ENCODE data around the gene BCL2A1.
"Not testable (repeated sequence)": the region's sequence is repeated elsewhere in the genome, so short reads cannot be mapped to it uniquely, and the experiment has no call there.

Gene BCL2A1

DNA sequence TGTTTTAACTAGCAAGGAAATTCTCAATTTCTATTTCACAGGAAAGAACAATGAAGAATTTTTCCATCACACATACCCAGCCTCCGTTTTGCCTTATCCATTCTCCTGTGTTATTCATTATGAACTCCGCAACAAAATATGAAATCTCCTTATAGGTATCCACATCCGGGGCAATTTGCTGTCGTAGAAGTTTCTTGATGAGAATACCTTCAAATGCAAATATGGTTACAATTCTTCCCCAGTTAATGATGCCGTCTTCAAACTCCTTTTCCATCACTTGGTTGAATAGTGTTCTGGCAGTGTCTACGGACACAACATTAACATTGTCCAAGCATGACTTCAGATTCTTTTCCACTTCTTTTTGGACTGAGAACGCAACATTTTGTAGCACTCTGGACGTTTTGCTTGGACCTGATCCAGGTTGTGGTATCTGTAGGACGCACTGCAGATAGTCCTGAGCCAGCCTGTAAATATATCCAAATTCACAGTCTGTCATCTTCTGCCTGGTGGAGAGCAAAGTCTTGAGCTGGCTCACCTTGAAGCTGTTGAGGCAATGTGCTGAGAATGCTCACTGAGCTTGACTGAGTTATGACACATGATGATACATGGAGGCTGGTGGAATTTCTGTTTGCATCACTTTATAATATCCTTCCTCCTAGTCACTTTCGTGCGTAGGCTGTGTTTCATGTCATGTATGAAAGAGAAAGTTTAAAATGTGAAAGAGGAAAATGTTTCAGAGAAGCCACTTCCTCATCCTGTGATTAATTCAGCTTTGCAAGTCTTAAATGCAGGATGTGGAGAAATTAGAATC, at the start of gene BCL2A1:
TSS of gene BCL2A1 (minus strand) at position 573 of the 811 bp plus-strand sequence. CDS start at position 496, 77 bp downstream.
- peak; percentile 16 for DNase-seq (ENCODE audit: low spot score)

DNA sequence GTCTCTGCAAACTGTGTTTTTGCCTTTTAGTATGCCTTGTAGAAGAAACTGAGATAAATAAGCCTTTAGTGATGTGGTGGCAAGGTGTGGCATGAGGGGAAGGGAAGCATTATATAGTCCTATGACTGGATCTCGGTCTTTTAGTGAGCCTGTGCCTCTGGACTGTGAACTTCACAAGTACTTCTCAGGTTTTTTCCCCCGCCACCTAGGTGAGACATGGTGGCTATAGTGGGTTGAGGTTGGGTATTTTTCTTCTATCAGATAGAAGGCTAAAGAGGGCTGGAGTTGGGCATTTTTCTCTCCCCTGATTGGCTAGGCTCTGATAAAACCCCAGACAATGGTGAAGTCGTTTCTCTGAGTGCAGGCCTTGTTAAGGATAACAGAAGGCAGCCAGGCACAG, 49.7 kb upstream of the BCL2A1 start:
- no peak for DNase-seq (ENCODE audit: low spot score)

DNA sequence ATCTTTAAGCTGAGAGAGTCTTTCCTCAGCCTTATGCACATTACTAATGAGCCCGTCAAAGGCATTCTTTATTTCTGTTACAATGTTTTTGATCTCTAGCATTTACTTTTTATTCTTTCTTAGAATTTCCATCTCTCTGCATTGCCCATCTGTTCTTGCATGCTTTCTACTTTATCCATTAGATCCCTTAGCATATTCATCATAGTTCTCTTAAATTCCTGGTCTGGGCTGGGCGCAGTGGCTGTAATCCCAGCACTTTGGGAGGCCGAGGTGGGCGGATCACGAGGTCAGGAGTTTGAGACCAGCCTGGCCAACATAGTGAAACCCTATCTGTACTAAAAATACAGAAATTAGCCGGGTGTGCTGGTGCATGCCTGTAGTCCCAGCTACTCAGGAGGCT, 49.2 kb upstream of the BCL2A1 start:
- not testable (repeated sequence) for DNase-seq (ENCODE audit: low spot score)

DNA sequence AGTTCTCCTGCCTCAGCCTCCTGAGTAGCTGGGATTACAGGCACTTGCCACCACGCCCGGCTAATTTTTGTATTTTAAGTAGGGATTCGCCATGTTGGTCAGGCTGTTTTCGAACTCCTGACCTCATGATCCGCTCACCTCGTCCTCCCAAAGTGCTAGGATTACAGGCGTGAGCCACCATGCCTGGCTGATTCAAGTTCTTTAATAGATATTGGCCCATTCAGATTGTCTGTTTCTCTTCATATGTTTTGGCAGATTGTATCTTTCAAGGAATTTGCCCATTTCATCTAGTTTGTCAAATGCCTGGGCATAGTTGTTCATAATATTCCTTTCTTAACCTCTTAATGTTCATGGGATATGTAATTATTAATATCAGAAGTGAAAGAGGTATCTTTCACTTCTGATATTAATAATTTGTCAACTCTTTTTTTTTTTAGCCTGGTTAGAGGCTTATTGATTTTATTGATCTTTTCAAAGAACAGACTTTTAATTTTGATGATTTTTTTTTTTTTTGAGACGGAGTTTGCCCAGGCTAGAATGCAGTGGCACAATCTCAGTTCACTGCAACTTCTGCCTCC, 48.3 kb upstream of the BCL2A1 start:
- no peak for DNase-seq (ENCODE audit: low spot score)

DNA sequence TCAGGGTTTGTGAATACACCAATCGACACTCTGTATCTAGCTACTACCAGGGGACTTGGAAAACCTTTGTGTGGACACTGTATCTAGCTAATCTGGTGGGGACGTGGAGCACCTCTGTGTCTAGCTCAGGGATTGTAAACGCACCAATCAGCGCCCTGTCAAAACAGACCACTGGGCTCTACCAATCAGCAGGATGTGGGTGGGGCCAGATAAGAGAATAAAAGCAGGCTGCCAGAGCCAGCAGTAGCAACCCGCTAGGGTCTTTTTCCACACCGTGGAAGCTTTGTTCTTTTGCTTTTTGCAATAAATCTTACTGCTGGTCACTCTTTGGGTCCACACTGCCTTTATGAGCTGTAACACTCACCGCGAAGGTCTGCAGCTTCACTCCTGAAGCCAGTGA, 46.1 kb upstream of the BCL2A1 start:
- not testable (repeated sequence) for DNase-seq (ENCODE audit: low spot score)

DNA sequence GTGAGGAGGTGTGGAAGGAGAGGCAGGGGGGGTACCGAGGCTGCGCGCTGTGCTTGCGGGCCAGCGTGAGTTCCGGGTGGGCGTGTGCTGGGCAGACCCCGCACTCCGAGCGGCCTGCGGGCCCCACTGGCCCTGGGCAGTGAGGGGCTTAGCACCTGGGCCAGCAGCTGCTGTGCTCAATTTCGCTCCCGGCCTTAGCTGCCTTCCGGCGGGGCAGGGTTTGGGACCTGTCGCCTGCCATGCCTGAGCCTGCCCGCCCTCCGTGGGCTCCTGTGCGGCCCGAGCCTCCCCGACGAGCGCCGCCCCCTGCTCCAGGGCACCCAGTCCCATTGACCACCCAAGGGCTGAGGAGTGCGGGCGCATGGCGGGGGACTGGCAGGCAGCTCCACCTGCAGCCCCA, 45.5 kb upstream of the BCL2A1 start:
- not testable (repeated sequence) for DNase-seq (ENCODE audit: low spot score)

DNA sequence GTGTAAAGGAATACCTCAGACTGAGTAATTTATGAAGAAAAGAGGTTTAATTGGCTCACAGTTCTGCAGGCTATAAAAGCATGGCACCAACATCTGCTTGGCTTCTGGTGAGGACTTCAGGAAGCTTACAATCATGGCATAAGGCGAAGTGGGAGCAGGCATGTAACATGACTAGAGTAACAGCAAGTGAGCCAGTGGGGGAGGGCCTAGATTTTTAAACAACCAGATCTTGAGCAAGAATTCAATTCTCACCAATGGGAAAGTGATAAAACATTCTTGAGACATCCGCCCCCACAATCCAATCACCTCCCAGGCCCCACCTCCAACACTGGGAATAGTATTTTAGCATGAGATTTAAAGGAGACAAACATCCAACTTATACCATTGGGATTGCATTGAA, 44.2 kb upstream of the BCL2A1 start:
- DNase-seq (ENCODE audit: low spot score): no peak

DNA sequence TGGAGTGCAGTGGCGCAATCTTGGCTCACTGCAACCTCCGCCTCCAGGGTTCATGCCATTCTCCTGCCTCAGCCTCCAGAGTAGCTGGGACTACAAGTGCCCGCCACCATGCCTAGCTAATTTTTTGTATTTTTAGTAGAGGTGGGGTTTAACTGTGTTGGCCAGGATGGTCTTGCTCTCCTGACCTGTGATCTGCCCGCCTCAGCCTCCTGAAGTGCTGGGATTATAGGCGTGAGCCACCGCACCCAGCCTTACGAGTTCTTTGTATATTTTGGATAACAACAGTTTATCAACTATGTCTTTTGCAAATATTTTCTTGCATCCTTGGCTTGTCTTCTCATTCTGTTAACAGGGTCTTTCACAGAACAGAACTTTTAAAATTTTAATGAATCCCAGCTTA, 43.2 kb upstream of the BCL2A1 start:
- not testable (repeated sequence) for DNase-seq (ENCODE audit: low spot score)

DNA sequence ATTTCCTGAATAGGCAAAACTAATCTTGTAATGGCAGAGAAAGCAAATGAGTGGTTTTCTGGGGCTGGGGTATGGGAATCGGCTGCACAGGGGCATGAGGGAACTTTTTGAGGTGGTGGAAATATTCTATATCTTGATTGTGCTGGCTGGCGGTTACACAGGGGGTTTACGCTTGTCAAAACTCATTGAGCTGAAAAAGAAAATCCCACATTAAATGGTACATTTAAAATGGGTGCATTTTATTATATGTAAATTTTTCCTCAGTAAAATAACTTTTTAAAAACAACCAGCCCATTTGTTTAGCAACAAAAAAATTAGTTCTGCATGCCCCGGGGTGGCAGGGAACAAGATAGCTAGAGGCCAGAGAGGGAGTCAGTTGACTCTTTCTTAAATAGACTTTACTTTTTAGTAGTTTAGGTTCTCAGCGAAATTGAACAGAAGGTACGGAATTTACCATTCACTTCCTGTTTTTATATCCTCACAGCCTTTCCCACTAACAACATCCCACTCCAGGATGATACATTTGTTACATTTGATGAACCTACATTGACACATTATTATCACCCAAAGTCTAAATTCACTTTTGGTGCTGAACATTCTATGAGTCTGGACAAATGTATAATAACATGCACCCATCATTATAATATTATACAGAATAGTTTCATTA, 41.2 kb upstream of the BCL2A1 start:
- no peak for DNase-seq (ENCODE audit: low spot score)

DNA sequence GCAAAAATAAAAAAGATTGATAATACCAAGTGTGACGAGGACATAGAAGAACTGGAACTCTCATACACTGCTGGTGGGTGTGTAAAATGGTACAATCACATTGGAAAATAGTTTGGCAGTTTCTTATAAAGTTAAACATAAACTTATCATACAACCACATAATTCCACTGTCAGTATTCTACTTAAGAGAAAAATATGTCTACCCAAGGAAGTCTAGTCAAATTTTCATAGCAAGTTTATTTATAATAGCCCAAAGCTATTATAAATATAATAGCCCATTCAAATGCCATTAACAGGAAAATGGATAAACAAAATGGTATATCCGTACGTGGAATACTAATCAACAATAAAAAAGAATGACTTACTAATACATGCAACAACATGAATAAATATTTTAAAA, 40.6 kb upstream of the BCL2A1 start:
- DNase-seq (ENCODE audit: low spot score): no peak

DNA sequence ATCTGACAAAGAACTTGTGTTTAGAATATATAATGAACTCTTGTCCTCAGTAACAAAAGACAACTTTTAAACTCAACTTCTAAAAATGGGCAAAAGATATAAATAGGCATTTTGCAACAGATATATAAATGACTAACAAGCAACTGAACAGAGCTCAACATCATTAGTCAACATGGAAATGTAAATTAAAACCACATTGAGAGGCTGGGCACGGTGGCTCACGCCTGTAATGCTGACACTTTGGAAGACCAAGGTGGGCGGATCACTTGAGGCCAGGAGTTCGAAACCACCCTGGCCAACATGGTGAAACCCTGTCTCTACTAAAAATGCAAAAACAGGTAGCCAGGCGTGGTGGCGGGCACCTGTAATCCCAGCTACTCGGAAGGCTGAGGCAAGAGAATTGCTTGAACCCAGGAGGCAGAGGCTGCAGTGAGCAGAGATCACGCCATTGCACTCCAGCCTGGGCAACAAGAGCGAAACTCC, 40.1 kb upstream of the BCL2A1 start:
- not testable (repeated sequence) for DNase-seq (ENCODE audit: low spot score)

DNA sequence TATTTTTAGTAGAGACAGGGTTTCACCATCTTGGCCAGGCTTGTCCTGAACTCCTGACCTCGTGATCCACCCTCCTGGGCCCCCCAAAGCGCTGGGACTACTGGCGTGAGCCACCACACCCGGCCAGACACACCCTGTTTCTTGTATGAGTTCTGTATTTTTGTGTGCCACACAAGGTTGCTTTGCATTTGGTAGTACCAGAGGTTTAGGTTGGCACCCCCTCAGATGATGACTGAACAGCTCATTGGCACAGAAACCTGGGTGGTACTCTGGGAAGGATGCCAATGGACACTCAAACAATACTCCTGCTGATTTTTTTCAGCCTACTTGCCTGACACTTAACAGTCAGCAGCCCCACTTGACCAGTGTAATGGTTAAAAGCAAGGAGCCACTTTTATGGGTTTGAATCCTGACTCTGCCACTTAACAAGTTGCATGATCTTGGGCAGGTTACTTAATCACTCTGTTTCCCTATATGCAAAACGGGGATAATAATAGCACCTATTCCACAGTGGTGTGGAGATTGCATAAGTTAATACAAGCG, 39.2 kb upstream of the BCL2A1 start:
- no peak for DNase-seq (ENCODE audit: low spot score)

DNA sequence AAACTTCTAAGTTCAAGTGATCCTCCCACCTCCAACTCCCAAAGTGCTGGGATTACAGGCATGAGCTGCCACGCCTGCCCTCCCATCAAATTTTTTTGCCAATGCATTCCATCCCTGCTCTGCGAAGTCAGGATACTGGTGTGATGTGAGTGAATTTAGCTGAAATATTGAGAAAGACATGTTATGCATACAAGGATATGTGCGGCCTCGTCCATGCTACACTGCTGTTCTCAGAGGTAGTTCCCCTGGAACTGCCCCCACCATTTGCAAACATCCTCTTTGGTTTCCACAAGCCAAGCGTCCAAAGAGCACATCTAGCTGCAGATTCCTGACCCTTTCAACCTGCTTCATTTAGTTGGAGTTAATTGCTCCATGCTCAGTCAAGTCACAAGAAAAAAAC, 36.5 kb upstream of the BCL2A1 start:
- no peak for DNase-seq (ENCODE audit: low spot score)

DNA sequence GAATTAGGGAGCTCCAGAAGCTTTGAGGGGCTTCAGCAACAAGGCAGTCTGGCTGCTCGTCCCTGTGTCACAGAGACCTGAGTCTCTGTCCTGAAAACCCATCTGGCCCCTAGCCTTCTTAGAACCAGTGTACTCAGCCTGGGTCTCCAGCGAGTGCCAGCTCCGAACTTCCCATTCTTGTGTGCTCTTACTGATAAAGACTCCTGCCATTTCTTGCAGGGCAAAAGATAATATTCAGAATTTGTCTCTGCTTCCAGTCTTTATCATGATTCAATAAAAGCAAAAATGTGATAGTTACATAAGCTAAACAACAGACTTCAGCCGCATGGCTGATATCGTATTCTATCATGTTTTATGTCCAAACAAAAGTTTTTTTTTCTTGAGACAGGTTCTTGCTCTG, 36.0 kb upstream of the BCL2A1 start:
- no peak for DNase-seq (ENCODE audit: low spot score)

DNA sequence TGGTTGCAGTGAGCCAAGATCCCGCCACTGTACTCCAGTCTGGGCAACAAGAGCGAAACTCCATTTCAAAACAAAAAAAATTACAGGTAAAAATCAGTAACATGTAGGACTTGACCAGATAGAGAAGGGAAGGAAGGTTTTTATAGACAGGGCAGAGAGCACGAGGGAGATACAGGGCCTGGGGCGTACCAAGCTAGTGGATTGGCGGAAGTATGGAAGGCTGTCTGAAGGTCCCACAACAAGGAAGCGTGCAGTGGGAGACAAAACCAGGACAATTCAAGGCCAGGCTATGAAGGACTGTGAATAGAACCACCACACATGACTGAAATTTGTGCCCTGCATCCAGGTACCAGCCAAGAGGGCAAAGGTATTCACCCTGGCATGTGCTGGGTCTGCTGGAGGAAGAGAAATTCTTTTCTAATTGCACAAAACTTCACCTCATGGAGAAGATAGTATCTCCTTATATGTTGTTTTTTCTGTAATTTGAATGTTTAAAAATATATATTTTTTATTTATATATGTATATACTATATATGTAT, 33.0 kb upstream of the BCL2A1 start:
- no peak for DNase-seq (ENCODE audit: low spot score)

DNA sequence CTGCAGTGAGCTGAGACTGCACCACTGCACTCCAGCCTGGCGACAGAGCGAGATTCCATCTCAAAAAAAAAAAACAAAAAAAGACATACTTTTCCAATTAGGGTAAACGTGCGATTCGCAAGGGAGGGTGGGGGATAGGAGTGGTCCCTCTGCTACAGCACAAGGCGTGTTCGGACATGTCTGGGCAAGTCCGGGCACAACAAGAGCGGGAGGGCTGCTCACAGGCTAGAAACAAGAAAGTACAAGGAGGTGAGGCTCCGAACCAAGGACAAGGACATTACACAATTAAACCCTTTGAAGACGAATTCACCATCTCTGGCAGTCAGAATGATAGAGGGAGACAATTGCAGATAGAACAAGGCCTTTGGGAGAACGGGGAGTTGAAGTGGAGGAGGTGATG, 32.2 kb upstream of the BCL2A1 start:
- DNase-seq (ENCODE audit: low spot score): no peak

DNA sequence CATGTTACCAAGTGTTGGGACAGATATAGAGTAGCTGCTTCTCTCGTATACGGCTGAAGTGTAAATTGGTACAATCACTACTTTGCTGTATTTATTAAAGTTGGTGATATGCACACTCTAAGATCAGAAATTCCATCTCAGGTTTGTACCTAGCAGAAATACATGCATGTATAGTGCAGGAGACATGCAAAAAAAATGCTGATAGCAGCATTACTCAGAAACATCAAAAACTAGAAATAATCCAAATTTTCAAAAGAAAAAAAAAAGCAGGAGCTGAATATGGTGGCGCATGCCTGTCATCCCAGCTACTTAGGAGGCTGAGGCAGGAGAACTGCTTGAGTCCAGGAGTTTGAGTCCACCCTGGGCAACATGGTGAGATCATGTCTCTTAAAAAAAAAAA, 31.3 kb upstream of the BCL2A1 start:
- no peak for DNase-seq (ENCODE audit: low spot score)

DNA sequence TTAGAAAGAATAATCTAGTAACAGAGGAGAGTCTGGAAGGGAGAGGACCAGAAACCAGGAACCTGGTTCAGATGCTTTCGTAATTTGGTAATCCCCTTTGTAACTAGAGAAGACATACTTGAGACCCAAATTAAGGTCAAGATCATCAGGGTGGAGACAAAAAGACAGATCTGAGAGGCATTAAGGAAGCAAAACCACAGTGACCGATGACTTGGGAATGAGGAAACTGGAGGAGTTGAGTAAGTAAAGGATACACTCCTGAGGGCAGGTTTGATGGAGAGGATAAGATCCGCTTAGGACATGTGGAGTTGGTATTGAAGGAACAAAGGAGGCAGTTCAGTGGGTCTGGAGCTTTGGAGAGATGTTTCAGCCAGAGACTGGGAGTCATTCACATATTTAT, 23.6 kb upstream of the BCL2A1 start:
- no peak for DNase-seq (ENCODE audit: low spot score)

DNA sequence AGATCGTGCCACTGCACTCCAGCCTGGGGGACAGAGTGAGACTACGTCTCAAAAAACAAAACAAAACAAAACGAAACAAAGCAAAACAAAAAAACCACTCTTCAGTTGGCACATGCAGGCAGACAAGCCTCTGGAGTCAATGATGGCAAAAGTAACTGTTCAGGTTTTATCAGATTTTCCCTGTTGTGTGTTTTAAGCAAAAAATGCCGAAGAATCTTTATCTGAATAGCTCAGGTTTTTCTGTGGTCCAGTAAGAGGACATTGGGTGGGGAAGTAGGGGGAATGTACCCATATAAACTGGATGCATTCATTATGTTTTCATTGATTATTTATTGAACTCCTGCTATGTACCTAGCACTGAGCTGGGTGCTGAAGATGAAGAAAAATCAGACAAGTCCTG, 20.8 kb upstream of the BCL2A1 start:
- no peak for DNase-seq (ENCODE audit: low spot score)

DNA sequence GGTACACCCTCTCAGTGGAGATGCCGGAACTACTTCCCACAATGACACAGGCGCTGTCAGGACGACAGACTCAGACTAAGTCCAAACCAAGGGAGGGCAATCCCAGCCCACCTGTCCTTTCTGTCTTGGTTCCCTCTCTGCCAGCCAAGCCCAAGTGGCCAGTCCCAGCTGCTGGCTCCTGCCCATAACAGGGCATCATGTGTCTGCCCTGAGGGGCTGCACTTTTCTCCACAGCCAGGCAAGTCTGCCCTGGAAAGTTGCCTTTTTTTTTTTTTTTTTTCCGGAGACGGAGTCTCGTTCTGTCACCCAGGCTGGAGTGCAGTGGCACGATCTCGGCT, 20.0 kb upstream of the BCL2A1 start:
- no peak for DNase-seq (ENCODE audit: low spot score)

DNA sequence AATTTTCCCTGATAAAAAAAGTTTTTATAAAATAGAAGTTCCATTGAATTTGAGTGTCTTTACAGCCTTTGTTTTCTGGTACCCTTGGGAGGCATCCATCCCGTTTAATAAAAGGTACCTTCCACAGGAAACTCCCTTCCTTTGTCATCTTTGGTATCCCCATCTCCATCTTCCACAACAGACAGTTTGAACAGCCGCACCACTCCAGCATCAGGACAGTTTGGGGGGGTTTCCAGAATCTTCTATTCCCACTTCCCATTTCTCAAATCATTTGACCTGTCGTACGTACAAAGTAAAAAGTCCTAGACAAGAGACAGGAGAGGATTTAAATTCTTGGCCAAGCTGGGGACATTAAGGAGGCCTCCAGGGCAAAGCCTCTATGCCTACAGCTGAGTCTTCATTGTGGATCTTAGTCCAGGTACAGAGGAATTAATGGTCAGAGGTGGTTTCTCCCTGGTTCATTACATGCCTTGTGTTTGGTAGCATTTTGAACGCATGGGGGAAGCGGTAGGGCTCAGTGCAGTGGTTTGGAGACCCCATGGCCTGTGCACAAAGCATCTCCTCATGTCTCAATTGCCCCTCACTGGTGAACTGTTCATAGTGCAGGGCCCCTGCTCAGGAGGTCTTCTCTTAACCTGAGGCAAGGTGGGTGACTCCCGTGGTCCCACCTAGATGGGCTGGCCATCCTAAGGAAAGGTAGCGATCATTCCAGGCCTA, 19.4 kb upstream of the BCL2A1 start:
- DNase-seq (ENCODE audit: low spot score): no peak

DNA sequence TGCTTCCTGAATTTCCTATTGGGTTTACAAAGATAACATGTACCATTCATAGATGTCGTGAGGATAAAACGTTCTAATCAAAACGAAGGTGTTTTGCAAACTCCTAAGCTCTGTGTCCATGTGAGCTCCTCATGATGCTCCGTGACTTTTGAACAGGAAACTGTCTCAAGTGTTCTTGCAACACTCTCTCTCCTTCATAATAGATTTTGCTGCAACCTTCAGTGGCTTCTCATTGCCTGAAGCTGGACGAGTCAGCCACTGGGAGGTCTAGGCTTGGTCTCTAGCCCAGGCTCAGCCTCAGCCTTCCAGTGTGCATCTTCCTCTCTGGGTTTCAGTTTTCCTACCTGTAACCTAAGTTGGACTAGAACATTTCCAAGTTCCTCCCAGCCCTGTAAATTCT, 18.7 kb upstream of the BCL2A1 start:
- no peak for DNase-seq (ENCODE audit: low spot score)
